SH-SY5Y (cell line): ENCODE results near the gene RPRD1B.

Experiments
- GATA2 ChIP-seq: IDR thresholded peaks from 2 replicates; pipeline ENCODE4 v1.6.1; 2011; ENCODE audit warnings: mild to moderate bottlenecking, low read depth, low read length
- GATA3 ChIP-seq: IDR thresholded peaks from 2 replicates; pipeline ENCODE4 v1.6.1; 2011; ENCODE audit warnings: low read depth, mild to moderate bottlenecking, low read length, moderate library complexity

GRCh38 chr20:37984018-37984785, 49.3 kb upstream of the RPRD1B start:
- TF ChIP-seq GATA2, result no peak
- TF ChIP-seq GATA3, result no peak
